IMR-90 (cell line): ENCODE results near the gene TAF1B. TPM values are rescaled to one million over a fixed set of nuclear protein-coding genes. Genes with fewer than 3 reads are reported as not detected.
A peak's percentile ranks its signal among the peaks of the same experiment; 100 is the strongest.

Experiments
- ATAC-seq: fragments of 200-7000 bp; cut with Tn5 transposase; 2 replicates; pipeline ENCODE4 v1.9.1; 2020; ENCODE audit warnings: low read depth, mild to moderate bottlenecking, moderate library complexity
- BruUV-seq: library from RNA; stranded (reverse); fragments of 400-500 nt; replicated peaks from 2 replicates; lab custom pipeline; 2021; lab: Mats Ljungman, UMichigan
- CTCF ChIA-PET: fragments of 300-600 bp; formaldehyde crosslinking; extraction: SDS; loops from one replicate; lab custom pipeline; 2021; ENCODE audit warnings: antibody characterized with exemption; lab: Yijun Ruan, JAX
- POLR2A ChIA-PET: fragments of 300-600 bp; sonication (Branson Sonifier 250); formaldehyde crosslinking; loops from one replicate; lab custom pipeline; 2022; ENCODE audit warnings: antibody characterized with exemption; ENCODE audit not compliant: unreplicated experiment; lab: Charles Lee
- DNase-seq: peaks from one replicate; pipeline ENCODE4 v3.0.0; 2013
- H2AFZ ChIP-seq: replicated peaks from 2 replicates; pipeline ENCODE3; 2013; ENCODE audit warnings: low read length, mild to moderate bottlenecking; ENCODE audit not compliant: poor library complexity
- H2AK5ac ChIP-seq: 2 replicates; pipeline ENCODE4 v1.6.1; 2013; ENCODE audit warnings: low read depth, low read length, inconsistent platforms
- H2AK9ac ChIP-seq: replicated peaks from 2 replicates; pipeline ENCODE3; 2013; ENCODE audit warnings: mild to moderate bottlenecking, low read depth, low read length, moderate library complexity; ENCODE audit not compliant: poor library complexity
- H2BK120ac ChIP-seq: 2 replicates; pipeline ENCODE4 v1.6.1; 2013; ENCODE audit warnings: low read depth, low read length, inconsistent platforms
- H2BK15ac ChIP-seq: 3 replicates; pipeline ENCODE4 v1.6.1; 2013; ENCODE audit warnings: low read depth, low read length, inconsistent platforms
- H2BK20ac ChIP-seq: 2 replicates; pipeline ENCODE4 v1.6.1; 2013; ENCODE audit warnings: low read depth, mild to moderate bottlenecking, inconsistent platforms, low read length, moderate library complexity
- H2BK5ac ChIP-seq: 2 replicates; pipeline ENCODE4 v1.6.1; 2013; ENCODE audit warnings: mild to moderate bottlenecking, low read depth, low read length, inconsistent platforms; ENCODE audit not compliant: poor library complexity, severe bottlenecking
- H3K14ac ChIP-seq: replicated peaks from 2 replicates; pipeline ENCODE4 v1.6.1; 2013; ENCODE audit warnings: low read depth, low read length, inconsistent platforms
- H3K18ac ChIP-seq: 2 replicates; pipeline ENCODE4 v1.6.1; 2013; ENCODE audit warnings: low read depth, low read length, control low read depth
- H3K23ac ChIP-seq: 2 replicates; pipeline ENCODE4 v1.6.1; 2013; ENCODE audit warnings: low read depth, low read length, inconsistent platforms
- H3K27ac ChIP-seq: 2 replicates; pipeline ENCODE4 v1.5.1; 2013; ENCODE audit warnings: mild to moderate bottlenecking, control low read depth, low read length; ENCODE audit not compliant: insufficient read depth
- H3K27me3 ChIP-seq: 2 replicates; pipeline ENCODE4 v1.6.1; 2013; ENCODE audit warnings: low read length; ENCODE audit not compliant: control insufficient read depth, insufficient read depth
- H3K36me3 ChIP-seq: 2 replicates; pipeline ENCODE4 v1.6.1; 2013; ENCODE audit warnings: low read length, mixed read lengths; ENCODE audit not compliant: control insufficient read depth, insufficient read depth
- H3K4ac ChIP-seq: 2 replicates; pipeline ENCODE4 v1.6.1; 2013; ENCODE audit warnings: low read depth, low read length, inconsistent platforms
- H3K4me1 ChIP-seq: 2 replicates; pipeline ENCODE4 v1.6.1; 2013; ENCODE audit warnings: low read length, mixed read lengths; ENCODE audit not compliant: control insufficient read depth, insufficient read depth
- H3K4me2 ChIP-seq: 2 replicates; pipeline ENCODE4 v1.6.1; 2013; ENCODE audit warnings: low read depth, mild to moderate bottlenecking, control low read depth, low read length, moderate library complexity
- H3K4me3 ChIP-seq: 2 replicates; pipeline ENCODE4 v1.5.1; 2013; ENCODE audit warnings: low read depth, mild to moderate bottlenecking, control low read depth, low read length, moderate library complexity; ENCODE audit not compliant: insufficient read depth
- H3K56ac ChIP-seq: 2 replicates; pipeline ENCODE4 v1.6.1; 2013; ENCODE audit warnings: low read length, inconsistent platforms; ENCODE audit not compliant: insufficient read depth; ENCODE audit errors: extremely low read depth
- H3K79me1 ChIP-seq, 2 experiments: 2 replicates each; pipeline ENCODE4 v1.6.1; 2013; ENCODE audit warnings: low read length in 2 of 2, inconsistent platforms in 1 of 2, low read depth in 1 of 2
- H3K9ac ChIP-seq: 2 replicates; pipeline ENCODE4 v1.6.1; 2013; ENCODE audit warnings: low read depth, low read length, control low read depth
- H3K9me1 ChIP-seq: 2 replicates; pipeline ENCODE4 v1.6.1; 2013; ENCODE audit warnings: low read length, inconsistent platforms; ENCODE audit not compliant: insufficient read depth
- H3K9me3 ChIP-seq: 2 replicates; pipeline ENCODE4 v1.6.1; 2013; ENCODE audit warnings: low read length; ENCODE audit not compliant: control insufficient read depth, insufficient read depth
- H4K20me1 ChIP-seq: 2 replicates; pipeline ENCODE4 v1.6.1; 2013; ENCODE audit warnings: low read length, inconsistent platforms; ENCODE audit not compliant: insufficient read depth
- H4K5ac ChIP-seq: 2 replicates; pipeline ENCODE4 v1.6.1; 2013; ENCODE audit warnings: mild to moderate bottlenecking, low read depth, low read length, control low read depth
- H4K8ac ChIP-seq, 2 experiments: 2 replicates each; pipeline ENCODE4 v1.6.1; 2013; ENCODE audit warnings: low read depth in 2 of 2, low read length in 2 of 2, control low read depth in 1 of 2, inconsistent platforms in 1 of 2
- H4K91ac ChIP-seq: 2 replicates; pipeline ENCODE4 v1.6.1; 2013; ENCODE audit warnings: low read depth, low read length, inconsistent platforms; ENCODE audit not compliant: insufficient read depth
- BHLHE40 ChIP-seq: fragments of 150-350 bp; IDR thresholded peaks from 2 replicates; pipeline ENCODE4 v1.6.1; 2016; ENCODE audit warnings: mild to moderate bottlenecking, low read depth, low read length
- FOS ChIP-seq: fragments of 150-350 bp; IDR thresholded peaks from 2 replicates; pipeline ENCODE4 v1.6.1; 2016; ENCODE audit warnings: low read depth, low read length
- MXI1 ChIP-seq: IDR thresholded peaks from 2 replicates; pipeline ENCODE4 v1.6.1; 2012; ENCODE audit warnings: low read depth, mild to moderate bottlenecking, low read length, moderate library complexity, borderline replicate concordance
- RAD21 ChIP-seq: IDR thresholded peaks from 2 replicates; pipeline ENCODE4 v1.6.1; 2012; ENCODE audit warnings: low read length, improper control_type of control experiment
- RCOR1 ChIP-seq: IDR thresholded peaks from 2 replicates; pipeline ENCODE4 v1.6.1; 2012; ENCODE audit warnings: mild to moderate bottlenecking, low read length, improper control_type of control experiment; ENCODE audit not compliant: insufficient replicate concordance
- SMC3 ChIP-seq: fragments of 150-350 bp; IDR thresholded peaks from 2 replicates; pipeline ENCODE4 v1.6.1; 2016; ENCODE audit warnings: low read depth, mild to moderate bottlenecking, antibody characterized with exemption, low read length, moderate library complexity
- USF2 ChIP-seq: fragments of 150-350 bp; IDR thresholded peaks from 2 replicates; pipeline ENCODE4 v1.6.1; 2017; ENCODE audit warnings: mild to moderate bottlenecking, antibody characterized with exemption, low read length, low read depth
- WGBS, 2 experiments: methylation state at CpG; one replicate each; pipeline versions ENCODE4 v1.1.5 to v1.1.7; 2013; ENCODE audit warnings: missing lambda C conversion rate in 2 of 2; ENCODE audit not compliant: insufficient read length in 1 of 2; ENCODE audit errors: extremely low coverage in 2 of 2; 5-methylcytosine and 5-hydroxymethylcytosine counted together
- dilution Hi-C: fragments of 300-500 bp; cut with HindIII; formaldehyde crosslinking; loops from one replicate; pipeline ENCODE4 v1.14.3; 2018; ENCODE audit warnings: low sequenced_read_pairs; ENCODE audit not compliant: unreplicated experiment
- in situ Hi-C: fragments of 300-500 bp; cut with MboI; formaldehyde crosslinking; loops from 3 replicates; pipeline ENCODE4 v1.14.3; 2019; ENCODE audit warnings: low sequenced_read_pairs, inconsistent platforms, mixed read lengths
- intact Hi-C: fragments of 100-400 bp; cut with micrococcal nuclease; formaldehyde crosslinking; loops from 2 replicates; pipeline ENCODE4 v1.10.0; 2022
- polyA plus RNA-seq, 3 experiments: library from polyadenylated mRNA; depleted of rRNA; stranded (reverse); fragments of >200 nt; gene quantifications; 2 replicates each; pipeline ENCODE4 v1.2.3, GENCODE V29; 2012; ENCODE audit warnings: low replicate concordance in 1 of 3
- total RNA-seq: library from RNA; depleted of rRNA; stranded (reverse); fragments of >200 nt; gene quantifications from 2 replicates; pipeline ENCODE4 v1.2.3, GENCODE V29; 2012
- TF ChIP-seq, protein P1 (sequence below): conservative IDR thresholded peaks from 2 replicates; pipeline ENCODE4 v1.5.1; 2012; ENCODE audit warnings: mild to moderate bottlenecking, low read depth, low read length, improper control_type of control experiment

TAF1B gene
- total and polyA plus RNA-seq, 2 of the 4 experiments (the other 2 are of a cell fraction), result 8.4 to 19.9 TPM

DNA sequence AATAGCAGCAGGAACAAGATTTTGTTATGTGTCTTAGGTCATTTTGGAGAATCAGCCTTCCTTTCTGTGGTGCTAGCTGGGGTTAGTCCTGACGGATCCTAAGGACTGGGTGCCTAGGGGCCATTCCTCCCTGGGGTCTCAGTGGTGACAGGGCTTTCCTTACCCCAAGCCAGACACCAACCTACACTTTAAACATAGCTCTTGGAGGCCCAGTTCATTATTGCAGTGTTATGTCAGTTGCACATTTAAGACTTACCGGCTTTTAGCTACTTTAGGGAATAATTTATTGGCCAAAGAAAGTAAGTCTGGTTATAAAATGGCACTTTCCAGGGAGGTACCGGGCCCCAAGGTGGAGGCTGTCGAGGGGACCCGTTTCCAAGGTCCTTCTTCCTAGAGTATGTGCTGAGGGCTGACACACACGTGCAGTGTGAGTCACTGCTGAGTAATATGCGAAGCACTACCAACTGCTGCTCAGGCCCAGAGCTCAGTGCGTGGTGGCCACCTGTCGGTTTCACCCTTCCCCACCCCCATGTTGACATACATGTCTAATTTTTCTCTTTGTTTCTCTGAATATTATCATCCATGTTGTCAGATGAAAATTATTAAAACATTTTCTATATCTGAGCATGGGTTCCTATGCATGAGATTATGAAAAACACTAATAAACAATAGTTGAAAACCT lies 71.3 kb downstream of the TAF1B start:
- peak overlapping the region; percentile 54; the same call in 1 of the 3 replicates for H2BK15ac ChIP-seq
- H2BK20ac ChIP-seq, result peak overlapping the region; percentile 68; the same call in 1 of the 2 replicates
- H3K9me1 ChIP-seq, result peaks cover 4% of the 10 kb centered on the region; the same call in 1 of the 2 replicates
- peak overlapping the region in 1 of 2 experiments; percentile 25; a peak in 2 of 4 replicates for H4K8ac ChIP-seq
- H3K4me3 ChIP-seq, result no peak overlapping the region
- dilution Hi-C loops, result no loop called here
- H3K9ac ChIP-seq, result no peak overlapping the region
- no peak overlapping the region for H4K91ac ChIP-seq
- intact Hi-C loops, result no loop called here
- peak; percentile 73 for TF ChIP-seq USF2
- TF ChIP-seq RAD21, result no peak
- TF ChIP-seq BHLHE40, result peak; percentile 97
- TF ChIP-seq RCOR1, result no peak
- TF ChIP-seq, protein P1, sequence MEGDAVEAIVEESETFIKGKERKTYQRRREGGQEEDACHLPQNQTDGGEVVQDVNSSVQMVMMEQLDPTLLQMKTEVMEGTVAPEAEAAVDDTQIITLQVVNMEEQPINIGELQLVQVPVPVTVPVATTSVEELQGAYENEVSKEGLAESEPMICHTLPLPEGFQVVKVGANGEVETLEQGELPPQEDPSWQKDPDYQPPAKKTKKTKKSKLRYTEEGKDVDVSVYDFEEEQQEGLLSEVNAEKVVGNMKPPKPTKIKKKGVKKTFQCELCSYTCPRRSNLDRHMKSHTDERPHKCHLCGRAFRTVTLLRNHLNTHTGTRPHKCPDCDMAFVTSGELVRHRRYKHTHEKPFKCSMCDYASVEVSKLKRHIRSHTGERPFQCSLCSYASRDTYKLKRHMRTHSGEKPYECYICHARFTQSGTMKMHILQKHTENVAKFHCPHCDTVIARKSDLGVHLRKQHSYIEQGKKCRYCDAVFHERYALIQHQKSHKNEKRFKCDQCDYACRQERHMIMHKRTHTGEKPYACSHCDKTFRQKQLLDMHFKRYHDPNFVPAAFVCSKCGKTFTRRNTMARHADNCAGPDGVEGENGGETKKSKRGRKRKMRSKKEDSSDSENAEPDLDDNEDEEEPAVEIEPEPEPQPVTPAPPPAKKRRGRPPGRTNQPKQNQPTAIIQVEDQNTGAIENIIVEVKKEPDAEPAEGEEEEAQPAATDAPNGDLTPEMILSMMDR, result peak; percentile 23; the same call in 1 of the 2 replicates
- peak; percentile 12; the same call in 1 of the 2 replicates for TF ChIP-seq SMC3
- TF ChIP-seq MXI1, result peak; percentile 65; the same call in 1 of the 2 replicates
- TF ChIP-seq FOS, result peak; percentile 88
- H3K4me1 ChIP-seq, result peaks cover 3% of the 10 kb centered on the region
- no peak overlapping the region for H3K4me2 ChIP-seq
- peak; percentile 91 for DNase-seq
- H4K20me1 ChIP-seq, result no peaks in the 10 kb centered on the region
- peak; percentile 99 for ATAC-seq
- peak overlapping the region; percentile 53 for H2AFZ ChIP-seq
- BruUV-seq, result no TSS peak
- H4K5ac ChIP-seq, result no peak overlapping the region
- CTCF ChIA-PET, result interaction anchor here (1.1 kb wide), 1 partner anchor 12 kb away, joined by 5 read pairs; no protein-coding TSS in a partner anchor
- in situ Hi-C loops, result no loop called here
- no peaks in the 10 kb centered on the region for H3K9me3 ChIP-seq
- H3K23ac ChIP-seq, result no peak overlapping the region
- H3K79me1 ChIP-seq, result peaks cover 4 to 5% of the 10 kb centered on the region in 2 experiments; a peak in 2 of 4 replicates
- H3K18ac ChIP-seq, result no peak overlapping the region
- H3K27me3 ChIP-seq, result no peaks in the 10 kb centered on the region
- H2BK5ac ChIP-seq, result no peak overlapping the region
- H3K36me3 ChIP-seq, result peaks cover 4% of the 10 kb centered on the region
- H3K27ac ChIP-seq, result no peak overlapping the region
- POLR2A ChIA-PET, result no interaction called here
- 86% methylated on average over 4 of the region's 9 CpGs; no CpG with 5 or more reads in 1 of the 2 experiments for WGBS, 2 experiments
- peak overlapping the region; percentile 56; the same call in 1 of the 2 replicates for H2AK5ac ChIP-seq
- peak overlapping the region; percentile 63 for H3K14ac ChIP-seq
- peak overlapping the region; percentile 82 for H2AK9ac ChIP-seq
- H2BK120ac ChIP-seq, result peak overlapping the region; percentile 58; the same call in 1 of the 2 replicates
- H3K56ac ChIP-seq, result no peak overlapping the region
- H3K4ac ChIP-seq, result no peak overlapping the region
